Hypothalamus (tissue), 51 donors: ENCODE results near the gene PCDH17.

Source experiments
- DNase-seq, 51 donors: peaks; one replicate each; lab custom pipeline; 2025; lab: John Stamatoyannopoulos, UW

The PCDH17 gene

DNA sequence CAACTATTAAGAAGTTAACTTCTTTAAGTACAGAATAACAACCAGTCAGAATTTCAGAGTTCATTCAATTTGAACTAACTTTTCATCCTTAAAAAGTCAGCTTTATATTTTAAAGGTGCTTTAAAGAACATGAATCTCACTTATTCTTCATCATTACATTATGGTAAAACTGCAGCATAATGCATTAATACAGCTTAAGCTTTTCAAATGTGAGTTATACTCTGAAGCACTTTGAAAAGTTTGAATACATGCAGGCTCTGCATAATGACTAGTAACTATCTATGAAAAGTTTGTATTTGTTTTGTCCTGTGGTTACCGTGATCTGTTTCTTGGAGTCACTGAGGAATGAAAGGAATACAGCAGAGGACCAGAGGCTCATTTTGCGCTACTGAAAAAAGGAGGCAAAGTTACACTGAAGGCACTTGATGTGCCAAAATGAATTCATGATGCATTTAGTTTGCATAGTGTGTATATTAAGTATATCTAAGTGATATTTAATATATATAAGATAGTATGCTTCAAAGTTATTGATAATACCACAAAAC, 4.1 kb downstream of the PCDH17 start:
- no peak for DNase-seq

DNA sequence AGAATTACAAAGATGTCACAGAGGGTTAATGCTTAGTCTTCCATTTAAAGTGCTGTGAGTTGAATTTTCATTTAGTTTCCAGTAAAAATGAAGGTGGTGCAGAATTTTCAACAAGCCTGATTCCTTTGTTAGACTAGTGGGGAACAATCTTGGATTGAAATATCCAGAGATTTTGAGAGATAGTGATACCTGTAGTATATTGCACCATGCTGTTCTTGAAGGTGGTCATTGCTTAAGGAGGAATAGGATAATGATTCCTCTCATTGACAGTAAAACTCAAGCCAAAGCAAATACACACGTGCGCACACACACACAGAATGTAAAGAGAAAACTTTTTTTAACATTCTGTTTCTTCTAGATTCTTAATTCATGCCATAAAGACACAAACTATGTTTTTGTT, 5.3 kb downstream of the PCDH17 start:
- no peak for DNase-seq

DNA sequence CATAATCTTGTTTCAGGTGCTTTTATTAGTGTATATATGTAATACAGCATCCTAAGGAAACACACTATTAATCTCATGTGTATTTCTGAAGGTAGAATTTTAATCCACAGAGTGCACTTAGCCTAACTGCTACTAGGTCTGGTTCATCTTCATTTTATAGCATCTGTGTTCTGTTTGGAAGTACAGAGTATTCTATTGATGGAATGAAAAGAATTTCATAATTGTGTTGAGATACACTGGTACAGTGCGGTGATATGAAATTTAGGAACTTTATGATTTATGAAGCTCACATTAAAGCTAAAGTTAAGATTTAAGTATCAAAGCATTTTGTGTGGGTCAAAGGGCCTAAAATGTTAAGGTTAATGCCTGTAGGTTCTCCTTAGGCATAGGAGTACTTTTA, 6.0 kb downstream of the PCDH17 start:
- DNase-seq = no peak

DNA sequence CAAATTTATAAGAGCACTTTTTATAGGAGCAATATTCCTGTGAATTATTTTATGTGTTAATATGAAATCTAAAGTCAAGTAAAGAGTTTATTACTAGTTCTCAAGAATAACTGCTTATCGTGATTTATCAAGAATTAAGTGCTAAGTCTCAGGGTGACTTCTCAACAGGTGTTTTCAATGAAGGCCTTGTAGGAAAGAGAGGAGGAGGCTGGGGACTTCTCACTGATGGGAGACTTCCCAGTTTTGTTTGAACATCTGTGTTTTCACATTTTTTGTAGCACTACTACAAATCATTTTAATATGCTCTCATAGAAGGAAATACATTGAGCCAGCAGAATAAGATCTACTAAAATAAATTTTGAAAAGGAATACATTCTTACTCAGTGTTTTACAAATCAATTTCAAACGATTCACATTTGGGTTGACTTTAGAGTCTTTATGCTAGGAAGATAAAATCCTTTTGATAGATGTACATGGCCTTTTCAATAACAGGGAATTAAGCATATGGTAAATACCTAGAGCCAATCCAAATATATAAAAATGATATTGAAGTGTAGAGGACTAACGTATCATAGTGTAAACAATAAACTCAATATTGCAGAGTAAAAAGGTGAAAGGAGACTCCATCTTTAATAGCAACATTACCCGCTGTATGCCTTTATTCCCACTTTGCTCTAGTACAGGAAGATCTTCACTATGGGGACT, 6.8 kb downstream of the PCDH17 start:
- DNase-seq = no peak

DNA sequence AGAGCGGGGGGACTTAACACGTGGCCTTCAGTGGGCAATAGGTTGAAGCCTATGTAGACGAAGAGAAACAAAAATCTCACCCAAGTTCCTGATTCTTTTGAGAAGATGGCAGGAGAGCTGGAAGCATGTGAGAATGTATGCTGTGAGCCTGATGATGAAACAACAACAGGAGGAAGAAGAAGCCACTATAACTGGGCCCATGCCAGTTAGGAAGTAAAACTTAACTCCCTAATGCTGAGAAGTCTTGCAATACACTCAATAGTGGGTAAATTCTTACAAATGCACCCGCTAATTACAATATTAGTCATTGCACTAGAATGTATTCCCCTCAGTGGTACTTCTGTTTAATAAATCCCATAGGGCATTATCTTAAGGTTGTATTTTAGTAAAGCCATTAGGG, 9.1 kb downstream of the PCDH17 start:
- DNase-seq = no peak

DNA sequence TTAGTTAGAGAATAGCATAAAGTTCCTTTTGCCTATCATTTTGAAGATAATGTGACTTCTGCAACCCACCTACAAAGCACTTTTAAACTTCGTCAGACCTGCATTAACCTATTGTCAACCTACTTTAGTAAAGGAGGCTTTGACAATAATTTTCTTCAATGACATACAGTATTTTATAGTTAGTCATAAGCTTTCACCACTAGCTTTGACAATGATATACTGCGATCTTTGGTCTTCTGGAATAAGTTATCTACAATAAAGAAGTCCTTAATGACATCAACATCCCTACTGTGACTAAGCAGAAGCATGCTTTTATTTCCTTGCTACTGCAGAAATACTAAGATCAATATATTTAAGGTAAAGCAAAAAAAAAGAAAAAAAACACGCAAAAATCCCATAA, 9.5 kb downstream of the PCDH17 start:
- no peak for DNase-seq

DNA sequence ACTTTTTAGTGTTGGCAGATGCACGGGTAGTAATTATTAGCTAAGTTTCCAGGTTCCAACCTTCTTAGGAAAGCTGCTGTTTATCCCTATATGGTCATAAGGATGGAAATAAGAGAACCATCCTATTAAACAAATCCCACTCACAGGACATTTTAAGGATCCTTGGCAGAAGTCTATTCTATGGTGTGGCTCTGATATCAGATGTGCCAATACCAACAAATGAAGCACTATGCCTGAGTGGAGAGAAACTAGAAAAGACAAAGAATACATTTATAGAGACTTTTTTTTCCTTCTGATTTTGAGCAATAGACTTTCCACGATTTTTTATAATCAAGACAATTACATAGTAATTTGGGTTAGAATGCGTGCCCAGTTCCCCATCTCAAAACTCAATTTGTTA, 12.6 kb downstream of the PCDH17 start:
- DNase-seq = no peak

DNA sequence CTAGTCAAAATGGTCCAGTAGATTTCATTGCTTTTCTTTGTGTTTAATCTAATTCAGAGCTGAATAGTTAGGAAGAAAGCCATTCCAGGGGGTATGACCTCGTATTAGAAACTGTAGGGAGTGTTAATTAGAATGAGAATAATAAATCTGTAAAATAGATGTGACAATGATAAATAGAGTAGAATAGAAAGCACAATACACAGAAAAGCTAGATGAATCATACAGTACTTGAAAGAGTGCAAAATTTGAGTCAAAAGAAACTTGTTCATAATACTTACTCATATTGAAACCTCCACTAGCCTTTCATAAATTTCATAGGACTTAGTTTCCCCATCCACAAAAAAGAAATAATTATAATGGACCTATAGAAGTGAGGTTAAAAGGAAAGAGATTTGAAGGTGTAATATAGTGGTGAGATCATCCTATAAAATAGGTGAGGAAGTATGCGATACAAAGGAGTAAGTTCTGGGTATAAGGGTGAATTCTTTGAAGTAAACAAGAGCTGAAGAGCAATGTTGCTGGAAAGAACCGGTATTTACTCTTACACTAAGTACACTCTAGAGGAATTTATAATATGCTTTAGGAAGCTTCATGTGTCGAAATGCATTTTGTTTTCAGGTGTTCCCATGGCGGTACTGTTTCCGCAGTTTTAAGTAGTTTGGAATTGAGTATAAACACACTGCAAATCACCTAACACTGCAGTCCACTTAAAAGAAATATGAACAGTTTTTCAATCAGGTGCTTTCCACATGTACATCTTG, 21.9 kb downstream of the PCDH17 start:
- no peak for DNase-seq

DNA sequence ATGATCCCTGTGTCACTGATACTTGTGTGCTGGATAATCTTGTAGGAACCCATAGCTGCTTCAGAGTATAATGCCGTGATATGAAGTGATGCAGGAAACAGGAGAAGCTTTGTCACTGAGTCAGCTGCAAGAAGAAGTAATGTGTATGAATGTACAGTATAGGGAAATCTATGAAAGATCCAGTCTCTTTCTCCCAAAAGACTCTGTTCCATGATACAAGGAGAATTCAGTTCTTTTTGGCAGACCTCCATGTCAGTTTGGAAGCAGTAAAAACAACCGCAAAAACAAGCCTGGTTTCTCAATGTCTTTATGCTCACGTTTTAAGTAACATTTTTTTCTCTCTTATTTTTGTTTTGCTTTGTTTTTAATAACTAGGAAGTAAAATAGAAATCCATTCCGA, 33.9 kb downstream of the PCDH17 start:
- DNase-seq = peak in 1 of 51 donors; percentile 38

DNA sequence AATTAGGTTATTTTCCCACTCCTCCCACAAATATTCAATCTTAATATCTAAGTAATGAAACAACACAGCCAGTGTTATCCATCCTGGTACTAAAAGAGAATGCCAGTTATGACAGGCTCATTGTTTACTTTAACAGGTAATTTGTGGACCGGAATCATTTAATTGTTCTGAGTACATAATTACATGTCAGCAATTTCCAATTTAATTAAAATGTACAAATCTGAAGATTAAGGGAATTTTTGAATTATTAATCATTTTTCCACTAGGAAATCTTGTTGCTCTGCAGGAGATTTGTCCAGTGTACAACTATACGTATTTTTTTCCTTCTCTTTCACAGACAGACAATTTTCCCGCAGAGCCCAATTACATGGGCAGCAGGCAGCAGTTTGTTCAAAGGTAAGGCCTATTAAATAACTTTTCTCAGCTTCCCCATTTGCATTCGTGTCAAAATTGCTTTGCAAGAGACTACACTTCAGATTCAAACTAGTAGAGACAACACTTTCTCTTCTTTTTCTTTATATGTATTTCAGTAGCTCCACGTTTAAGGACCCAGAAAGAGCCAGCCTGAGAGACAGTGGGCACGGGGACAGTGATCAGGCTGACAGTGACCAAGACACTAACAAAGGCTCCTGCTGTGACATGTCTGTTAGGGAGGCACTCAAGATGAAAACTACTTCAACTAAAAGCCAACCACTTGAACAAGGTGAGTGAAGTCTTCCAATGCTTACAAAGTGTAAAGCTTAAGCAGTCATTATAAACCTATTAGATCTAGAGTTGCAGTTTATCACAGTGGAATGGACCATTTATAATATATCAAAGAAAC, 34.8 kb downstream of the PCDH17 start:
- peak in 1 of 51 donors; percentile 2 for DNase-seq

DNA sequence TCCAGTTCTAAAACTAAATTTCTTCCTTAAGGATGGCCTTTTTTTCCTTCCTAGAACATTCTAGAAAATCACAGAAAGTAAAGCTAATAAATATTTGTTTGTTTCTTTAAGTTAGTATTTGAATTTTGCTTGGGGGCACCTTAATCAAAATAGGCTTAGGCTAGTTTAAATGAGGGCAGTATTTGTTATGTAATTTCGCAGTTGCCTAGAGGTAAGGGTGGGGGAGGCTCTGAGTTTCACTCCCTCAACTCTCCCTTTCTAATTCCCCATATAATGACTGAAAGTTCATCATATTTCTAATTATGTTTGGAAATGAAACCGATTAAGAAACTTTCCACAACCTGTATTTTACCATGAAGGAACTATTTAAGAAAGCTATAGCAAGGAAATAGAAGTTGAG, 40.6 kb downstream of the PCDH17 start:
- DNase-seq = no peak

DNA sequence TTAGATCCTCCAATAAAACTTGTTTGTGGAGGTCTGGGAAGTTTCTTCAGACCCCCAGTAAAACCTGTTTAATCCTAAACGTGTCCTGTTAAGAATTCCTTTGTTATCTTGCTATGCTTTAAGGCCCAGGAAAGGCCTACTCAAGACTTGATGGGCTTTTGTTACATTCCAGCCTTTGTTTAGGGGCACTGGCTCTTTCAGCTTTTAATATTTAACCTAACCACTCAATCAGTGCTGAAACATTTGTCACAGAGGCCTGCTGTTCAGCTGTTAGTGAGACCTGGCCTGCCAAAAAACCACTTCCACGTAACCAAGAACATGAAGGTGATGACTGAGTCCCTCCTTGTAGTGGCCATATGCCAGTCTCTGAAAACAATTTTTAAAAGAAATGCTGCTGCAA, 41.7 kb downstream of the PCDH17 start:
- no peak for DNase-seq

DNA sequence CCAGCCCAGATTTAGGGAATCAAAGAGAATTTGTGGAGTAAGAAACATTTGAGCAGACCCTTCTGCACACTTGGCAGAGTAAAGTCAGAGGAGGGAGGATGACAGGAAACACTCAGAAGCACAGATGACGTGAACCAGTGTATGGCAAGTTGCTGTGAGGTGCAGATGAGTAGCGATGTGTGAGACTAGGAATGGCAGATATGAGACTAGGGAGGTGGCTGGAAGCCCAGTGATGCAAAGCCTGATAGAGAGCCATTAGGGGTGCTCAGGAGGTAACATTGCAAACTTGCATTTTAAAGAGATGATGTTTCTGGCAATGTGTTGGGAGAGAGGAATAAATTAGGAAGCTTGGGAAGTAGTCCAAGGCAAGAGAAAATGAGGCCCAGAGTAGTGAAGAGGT, 44.0 kb downstream of the PCDH17 start:
- no peak for DNase-seq

DNA sequence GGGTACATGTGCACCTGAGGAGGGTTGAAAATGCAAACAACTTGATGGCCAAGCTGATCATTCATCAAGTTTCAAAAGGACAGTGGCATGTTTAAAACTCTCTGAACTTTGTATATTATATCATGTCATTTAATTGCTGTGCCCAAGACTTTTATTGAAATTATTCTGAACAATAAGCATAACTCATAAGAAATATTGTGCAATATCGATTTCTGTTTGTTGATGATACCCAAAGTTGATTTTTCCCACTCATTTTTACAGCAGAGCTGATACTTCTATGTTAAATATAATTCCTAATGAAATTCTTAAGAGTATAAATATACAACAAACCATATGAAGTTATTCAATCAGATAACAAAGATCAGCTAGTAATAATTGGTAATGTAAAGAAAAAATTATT, 49.1 kb downstream of the PCDH17 start:
- DNase-seq = no peak

DNA sequence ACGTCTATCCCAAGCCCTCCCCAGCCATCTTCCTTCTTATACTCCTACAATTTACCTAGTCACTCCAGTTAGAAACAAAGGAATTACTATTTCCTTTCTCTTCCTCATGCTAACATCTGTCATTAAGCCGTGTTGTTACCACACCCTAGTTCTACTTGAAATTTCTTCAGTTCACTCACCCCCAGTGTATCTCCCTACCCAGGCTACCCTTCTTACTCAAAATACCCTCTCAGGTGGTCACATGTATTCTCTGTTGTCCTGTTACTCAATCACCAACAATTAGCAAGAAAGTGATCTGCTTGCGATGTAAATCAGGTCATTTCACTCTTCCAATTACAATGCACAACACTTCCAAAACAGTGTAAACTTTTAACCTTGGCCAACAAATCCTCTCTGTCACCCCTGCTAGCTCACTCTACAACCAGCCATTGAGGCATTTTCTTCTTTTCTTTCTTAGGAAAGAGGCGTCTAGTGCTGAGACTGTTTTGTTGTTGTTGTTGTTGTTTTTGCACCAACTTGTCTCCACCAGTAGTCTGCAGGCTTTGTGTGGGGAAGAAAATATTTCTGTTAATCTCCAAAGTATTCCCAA, 50.7 kb downstream of the PCDH17 start:
- no peak for DNase-seq

DNA sequence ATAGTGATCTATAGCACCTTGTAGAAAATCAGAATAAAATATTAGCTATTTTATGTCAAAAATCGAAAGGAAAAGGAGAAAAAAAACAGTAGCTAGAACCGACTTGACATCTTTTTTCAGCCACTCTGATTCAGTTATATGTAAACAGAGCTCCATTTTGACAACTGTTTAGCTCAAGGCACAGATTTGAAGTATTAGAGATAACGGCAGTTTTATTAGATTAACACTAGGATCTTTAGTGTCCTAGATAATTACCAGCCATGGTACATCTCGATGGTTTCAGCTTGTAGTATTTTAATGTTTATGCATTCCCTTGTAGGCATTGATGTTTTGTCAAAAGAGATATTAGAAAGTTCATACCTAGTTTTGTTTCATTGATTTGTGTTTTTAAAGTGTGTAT, 67.3 kb downstream of the PCDH17 start:
- no peak for DNase-seq

DNA sequence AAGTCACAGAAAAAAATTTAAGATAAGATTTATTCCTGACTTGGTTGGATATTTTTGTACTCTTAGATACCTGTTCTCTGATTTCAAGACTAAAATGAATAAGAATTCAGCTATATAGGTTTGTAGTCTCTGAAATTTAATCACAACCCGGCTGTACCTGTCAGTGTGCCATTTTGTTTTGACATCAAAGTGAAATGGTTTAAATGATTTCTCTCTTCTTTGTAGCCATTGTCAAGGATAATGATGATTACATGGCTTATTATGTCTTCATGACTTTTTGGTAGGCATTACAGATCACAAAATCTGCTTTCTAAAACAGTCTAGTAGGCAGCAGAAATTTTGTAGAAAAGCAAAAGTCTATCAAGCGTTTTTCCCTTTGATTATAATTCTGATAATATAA, 72.5 kb downstream of the PCDH17 start:
- DNase-seq = no peak

DNA sequence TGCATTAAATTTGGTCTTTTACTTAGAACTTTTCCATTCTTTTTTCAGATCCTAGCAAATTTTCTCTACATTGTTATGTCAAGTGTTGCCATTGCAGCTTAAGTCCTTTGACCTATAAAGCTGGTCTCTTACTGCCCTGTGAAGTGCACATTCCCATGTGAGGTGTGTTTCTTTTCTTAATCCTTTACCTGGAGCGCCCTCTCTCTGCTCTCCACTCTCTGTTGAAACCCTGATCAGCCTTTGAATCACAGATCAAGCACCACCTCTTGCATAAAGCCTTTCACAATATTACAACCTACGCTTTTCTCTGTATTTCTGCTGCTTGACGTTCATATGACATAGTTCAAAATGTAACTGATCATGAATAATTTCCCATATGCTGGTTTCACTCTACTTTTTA, 84.8 kb downstream of the PCDH17 start:
- peak in 2 of 51 donors; percentile 5 to 22 for DNase-seq

DNA sequence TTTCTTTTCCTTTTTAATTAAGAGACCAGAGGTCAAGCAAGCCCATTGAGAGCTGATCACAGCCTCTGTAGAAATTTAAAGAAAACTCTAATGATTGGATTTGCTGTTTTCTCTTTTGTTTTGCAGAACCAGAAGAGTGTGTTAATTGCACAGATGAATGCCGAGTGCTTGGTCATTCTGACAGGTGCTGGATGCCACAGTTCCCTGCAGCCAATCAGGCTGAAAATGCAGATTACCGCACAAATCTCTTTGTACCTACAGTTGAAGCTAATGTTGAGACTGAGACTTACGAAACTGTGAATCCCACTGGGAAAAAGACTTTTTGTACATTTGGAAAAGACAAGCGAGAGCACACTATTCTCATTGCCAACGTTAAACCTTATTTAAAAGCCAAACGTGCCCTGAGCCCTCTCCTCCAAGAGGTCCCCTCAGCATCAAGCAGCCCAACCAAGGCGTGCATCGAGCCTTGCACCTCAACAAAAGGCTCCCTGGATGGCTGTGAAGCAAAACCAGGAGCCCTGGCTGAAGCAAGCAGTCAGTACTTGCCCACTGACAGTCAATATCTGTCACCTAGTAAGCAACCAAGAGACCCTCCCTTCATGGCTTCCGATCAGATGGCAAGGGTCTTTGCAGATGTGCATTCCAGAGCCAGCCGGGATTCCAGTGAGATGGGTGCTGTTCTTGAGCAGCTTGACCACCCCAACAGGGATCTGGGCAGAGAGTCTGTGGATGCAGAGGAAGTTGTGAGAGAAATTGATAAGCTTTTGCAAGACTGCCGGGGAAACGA, 93.1 kb downstream of the PCDH17 start:
- DNase-seq = no peak

DNA sequence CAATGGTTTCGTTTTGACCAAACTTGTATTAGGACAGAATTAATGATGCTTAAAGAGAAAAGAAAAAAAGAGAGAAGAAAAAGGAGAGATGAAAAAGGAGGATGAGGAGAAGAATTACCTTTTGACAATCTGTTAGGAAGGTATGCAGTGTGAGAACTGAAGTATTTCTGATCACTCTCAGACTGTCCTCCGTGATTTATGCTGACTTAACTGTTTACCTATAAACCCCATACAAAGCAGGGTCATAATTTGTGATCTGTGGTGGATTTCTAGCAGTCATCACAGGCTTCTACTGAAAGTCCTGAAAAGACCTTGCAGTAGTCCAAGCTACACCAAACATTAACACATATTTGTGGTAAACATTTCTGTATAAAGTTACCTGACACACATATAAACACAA, 93.9 kb downstream of the PCDH17 start:
- DNase-seq = no peak
